ENCODE data around the gene TIGD1.

GRCh38 chr2:232550354-232551249, at the start of gene TIGD1, which contains the start of gene EIF4E2:
- TF ChIP-seq CTCF (conservative IDR thresholded peaks at IDR 0.05; ENCODE audit: low read length), result peak; percentile 54; the same call in 1 of the 2 replicates
- no peak for TF ChIP-seq EZH2phosphoT487 (IDR thresholded peaks at IDR 0.05; ENCODE audit: borderline replicate concordance, low read depth, low read length)
